DOHH2 (cell line): ENCODE data around the gene MYH11.

ENCODE experiments used
- EZH2phosphoT487 ChIP-seq: fragments of 200-600 bp; sonication (generic); IDR thresholded peaks from 2 replicates; pipeline ENCODE4 v1.6.1; 2017; ENCODE audit warnings: borderline replicate concordance, mild to moderate bottlenecking, antibody characterized with exemption, low read length, moderate library complexity, mixed read lengths
- TF ChIP-seq, protein P1 (sequence below): fragments of 200-600 bp; sonication (generic); IDR thresholded peaks from one replicate; pipeline ENCODE4 v1.5.1; 2014; ENCODE audit warnings: antibody characterized with exemption, mild to moderate bottlenecking, low read depth, low read length; ENCODE audit not compliant: poor library complexity, severe bottlenecking

- TF ChIP-seq, protein P1, sequence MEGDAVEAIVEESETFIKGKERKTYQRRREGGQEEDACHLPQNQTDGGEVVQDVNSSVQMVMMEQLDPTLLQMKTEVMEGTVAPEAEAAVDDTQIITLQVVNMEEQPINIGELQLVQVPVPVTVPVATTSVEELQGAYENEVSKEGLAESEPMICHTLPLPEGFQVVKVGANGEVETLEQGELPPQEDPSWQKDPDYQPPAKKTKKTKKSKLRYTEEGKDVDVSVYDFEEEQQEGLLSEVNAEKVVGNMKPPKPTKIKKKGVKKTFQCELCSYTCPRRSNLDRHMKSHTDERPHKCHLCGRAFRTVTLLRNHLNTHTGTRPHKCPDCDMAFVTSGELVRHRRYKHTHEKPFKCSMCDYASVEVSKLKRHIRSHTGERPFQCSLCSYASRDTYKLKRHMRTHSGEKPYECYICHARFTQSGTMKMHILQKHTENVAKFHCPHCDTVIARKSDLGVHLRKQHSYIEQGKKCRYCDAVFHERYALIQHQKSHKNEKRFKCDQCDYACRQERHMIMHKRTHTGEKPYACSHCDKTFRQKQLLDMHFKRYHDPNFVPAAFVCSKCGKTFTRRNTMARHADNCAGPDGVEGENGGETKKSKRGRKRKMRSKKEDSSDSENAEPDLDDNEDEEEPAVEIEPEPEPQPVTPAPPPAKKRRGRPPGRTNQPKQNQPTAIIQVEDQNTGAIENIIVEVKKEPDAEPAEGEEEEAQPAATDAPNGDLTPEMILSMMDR = no peak
- TF ChIP-seq EZH2phosphoT487 = no peak
Observed at GRCh38 chr16:15701367-15701766, 155.5 kb downstream of the MYH11 start.
